Fibroblast of lung (primary cell): ENCODE measurements around the gene CYTH4.

Source experiments
- EZH2 ChIP-seq: IDR thresholded peaks from 2 replicates; pipeline ENCODE4 v1.5.1; 2012; ENCODE audit warnings: low read length, control low read depth, mild to moderate bottlenecking; ENCODE audit errors: missing control alignments
- TF ChIP-seq, protein P1 (sequence below), 2 donors: IDR thresholded peaks in 1 of 2; conservative IDR thresholded peaks in 1 of 2; 1 replicate in 1 of 2; 2 replicates in 1 of 2; pipeline ENCODE4 v1.5.1; 2011 to 2012; ENCODE audit warnings: low read length in 2 of 2, control low read depth in 1 of 2, inconsistent platforms in 1 of 2, low read depth in 1 of 2, mild to moderate bottlenecking in 1 of 2

DNA sequence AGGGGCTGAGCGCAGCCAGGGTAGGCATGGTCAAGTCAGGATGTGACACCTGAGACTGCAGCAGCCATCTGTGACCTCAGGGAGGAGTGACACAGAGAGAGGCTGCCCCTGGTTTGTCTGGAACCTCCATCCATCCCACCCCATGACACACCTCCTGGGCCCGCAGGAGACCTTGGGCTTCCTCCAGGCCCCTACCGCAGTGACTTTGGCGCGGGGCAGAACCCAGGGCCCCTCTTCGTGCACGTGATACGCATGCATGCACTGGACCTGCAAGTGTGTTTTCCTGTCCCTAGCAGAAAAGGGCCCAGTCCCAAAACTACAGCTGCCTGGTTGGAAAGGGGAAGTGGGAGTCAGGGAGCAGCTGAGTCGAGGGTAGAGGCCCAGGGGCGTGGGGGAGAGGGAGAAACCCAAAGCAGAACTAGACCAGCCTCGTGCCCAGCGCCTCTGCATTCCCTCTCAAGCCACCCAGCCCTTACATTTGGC is 7.9 kb upstream of the CYTH4 start:
- TF ChIP-seq, protein P1, sequence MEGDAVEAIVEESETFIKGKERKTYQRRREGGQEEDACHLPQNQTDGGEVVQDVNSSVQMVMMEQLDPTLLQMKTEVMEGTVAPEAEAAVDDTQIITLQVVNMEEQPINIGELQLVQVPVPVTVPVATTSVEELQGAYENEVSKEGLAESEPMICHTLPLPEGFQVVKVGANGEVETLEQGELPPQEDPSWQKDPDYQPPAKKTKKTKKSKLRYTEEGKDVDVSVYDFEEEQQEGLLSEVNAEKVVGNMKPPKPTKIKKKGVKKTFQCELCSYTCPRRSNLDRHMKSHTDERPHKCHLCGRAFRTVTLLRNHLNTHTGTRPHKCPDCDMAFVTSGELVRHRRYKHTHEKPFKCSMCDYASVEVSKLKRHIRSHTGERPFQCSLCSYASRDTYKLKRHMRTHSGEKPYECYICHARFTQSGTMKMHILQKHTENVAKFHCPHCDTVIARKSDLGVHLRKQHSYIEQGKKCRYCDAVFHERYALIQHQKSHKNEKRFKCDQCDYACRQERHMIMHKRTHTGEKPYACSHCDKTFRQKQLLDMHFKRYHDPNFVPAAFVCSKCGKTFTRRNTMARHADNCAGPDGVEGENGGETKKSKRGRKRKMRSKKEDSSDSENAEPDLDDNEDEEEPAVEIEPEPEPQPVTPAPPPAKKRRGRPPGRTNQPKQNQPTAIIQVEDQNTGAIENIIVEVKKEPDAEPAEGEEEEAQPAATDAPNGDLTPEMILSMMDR (conservative IDR thresholded peaks at IDR 0.05 in 1 of 2, IDR thresholded peaks at IDR 0.05 in 1 of 2; ENCODE audit: low read depth in 1 of 2, low read length in 2 of 2) = no peak
- TF ChIP-seq EZH2 = no peak
